ENCODE data around the gene HMBS.
A peak's percentile ranks its signal among the peaks of the same experiment; 100 is the strongest.

HMBS gene

GRCh38 chr11:119077839-119078238, 6.8 kb upstream of the HMBS start:
- no peak for DNase-seq

- no peak for DNase-seq
Observed at GRCh38 chr11:119078675-119079420, 5.8 kb upstream of the HMBS start.

- no peak for DNase-seq
Observed at GRCh38 chr11:119081682-119082260, 2.9 kb upstream of the HMBS start.

- DNase-seq = peak in 1 of 2 experiments; percentile 50
Observed at GRCh38 chr11:119085437-119085847, 761 bp downstream of the HMBS start.

GRCh38 chr11:119087123-119087522, 2.4 kb downstream of the HMBS start:
- DNase-seq = no peak

GRCh38 chr11:119087747-119088241, 3.1 kb downstream of the HMBS start:
- DNase-seq = no peak

- DNase-seq = no peak
Observed at GRCh38 chr11:119088406-119088805, 3.7 kb downstream of the HMBS start.

- no peak for DNase-seq
Observed at GRCh38 chr11:119089319-119089718, 4.6 kb downstream of the HMBS start.

GRCh38 chr11:119091178-119091577, 6.5 kb downstream of the HMBS start:
- no peak for DNase-seq

GRCh38 chr11:119091966-119092879, 7.5 kb downstream of the HMBS start:
- peak in 1 of 2 experiments; percentile 19 for DNase-seq

- DNase-seq = peak in 1 of 2 experiments; percentile 20
Observed at GRCh38 chr11:119092880-119093842, 8.5 kb downstream of the HMBS start.

- DNase-seq = peak; percentile 42 to 46
Observed at GRCh38 chr11:119093942-119094815, 9.5 kb downstream of the HMBS start.

GRCh38 chr11:119094816-119095065, 10.1 kb downstream of the HMBS start:
- DNase-seq = peak in 1 of 2 experiments; percentile 66

GRCh38 chr11:119095066-119095880, 10.6 kb downstream of the HMBS start:
- DNase-seq = peak; percentile 99

GRCh38 chr11:119099711-119100110, 15.0 kb downstream of the HMBS start:
- DNase-seq = no peak

- no peak for DNase-seq
Observed at GRCh38 chr11:119100246-119100970, 15.7 kb downstream of the HMBS start.

- DNase-seq = peak; percentile 46 to 56
Observed at GRCh38 chr11:119100994-119101758, 16.5 kb downstream of the HMBS start.

GRCh38 chr11:119101759-119102423, 17.2 kb downstream of the HMBS start, which contains the start of gene DPAGT1:
Gene DPAGT1, minus strand, starts transcription at chr11:119101853. Its CDS starts 198 bp downstream, at chr11:119101655.
- DNase-seq = peak; percentile 84 to 89

All from activated CD4-positive, alpha-beta T cell treated with anti-CD3 and anti-CD28 coated beads, Interleukin-2, amount 50 U/mL, for 48 hours (primary cell).